ENCODE results near the gene ARID1B. TPM values are rescaled to one million over a fixed set of nuclear protein-coding genes. Genes with fewer than 3 reads are reported as not detected.

The ARID1B gene
- total RNA-seq, 1 experiment from 2014 or later, result 42.8 TPM

- Histone ChIP-seq H3K27me3 (ENCODE audit: insufficient read depth, low read depth) (no peaks in the 10 kb centered on the region), H4K20me1 (ENCODE audit: insufficient read depth) (no peaks in the 10 kb centered on the region), H3K79me2 (ENCODE audit: low read depth) (no peaks in the 10 kb centered on the region), H3F3A (ENCODE audit: insufficient read depth, low read depth) (no peaks in the 10 kb centered on the region), H3K36me3 (ENCODE audit: low read depth) (0 out of 2 replicates have a peak, but pooled peaks cover 3% of the 10 kb centered on the region), H3K4me2 (no peak overlapping the region), H3K27ac (no peak overlapping the region), H3K9me3 (ENCODE audit: insufficient read depth, low read depth) (no peaks in the 10 kb centered on the region), H3K9me2 (ENCODE audit: insufficient read depth) (no peaks in the 10 kb centered on the region), H3K4me1 (replicated peaks; ENCODE audit: insufficient read depth) (no peaks in the 10 kb centered on the region), H3K4me3 (no peak overlapping the region), H2AFZ (no peak overlapping the region)
- intact Hi-C loops (cut with micrococcal nuclease; ENCODE audit: unreplicated experiment), result no loop called here
- DNase-seq, result no peak
- TF ChIP-seq EZH2 (IDR thresholded peaks at IDR 0.05; ENCODE audit: low read depth) (no peak), CTCF (conservative IDR thresholded peaks at IDR 0.05) (no peak)
- CTCF ChIA-PET, result no interaction called here
- no TSS peak for BruUV-seq (replicated peaks)
- POLR2A ChIA-PET (ENCODE audit: unreplicated experiment), result no interaction called here
These were observed 340.4 kb downstream of the ARID1B start for GRCh38 chr6:157117431-157118095.

- Histone ChIP-seq H3K9me2 (ENCODE audit: insufficient read depth) (no peaks in the 10 kb centered on the region), H4K20me1 (ENCODE audit: insufficient read depth) (no peaks in the 10 kb centered on the region), H3K4me2 (no peak overlapping the region), H2AFZ (no peak overlapping the region), H3K9me3 (ENCODE audit: insufficient read depth, low read depth) (no peaks in the 10 kb centered on the region), H3F3A (ENCODE audit: insufficient read depth, low read depth) (no peaks in the 10 kb centered on the region), H3K27ac (no peak overlapping the region), H3K79me2 (ENCODE audit: low read depth) (no peaks in the 10 kb centered on the region), H3K27me3 (ENCODE audit: insufficient read depth, low read depth) (no peaks in the 10 kb centered on the region), H3K4me3 (no peak overlapping the region), H3K36me3 (ENCODE audit: low read depth) (no peaks in the 10 kb centered on the region), H3K4me1 (replicated peaks; ENCODE audit: insufficient read depth) (no peaks in the 10 kb centered on the region)
- POLR2A ChIA-PET (ENCODE audit: unreplicated experiment), result no interaction called here
- DNase-seq, result no peak
- intact Hi-C loops (cut with micrococcal nuclease; ENCODE audit: unreplicated experiment), result no loop called here
- TF ChIP-seq CTCF (conservative IDR thresholded peaks at IDR 0.05) (no peak), EZH2 (IDR thresholded peaks at IDR 0.05; ENCODE audit: low read depth) (no peak)
- CTCF ChIA-PET, result interaction anchor here (0.6 kb wide), 1 partner anchor 74 kb away, joined by 4 read pairs; no protein-coding TSS in a partner anchor
- BruUV-seq (replicated peaks), result no TSS peak
These were observed 342.4 kb downstream of the ARID1B start for GRCh38 chr6:157119502-157120027.

GRCh38 chr6:157120534-157121232 lies 343.5 kb downstream of the ARID1B start:
- Histone ChIP-seq H3K27ac (no peak overlapping the region), H3K9me3 (ENCODE audit: insufficient read depth, low read depth) (no peaks in the 10 kb centered on the region), H4K20me1 (ENCODE audit: insufficient read depth) (no peaks in the 10 kb centered on the region), H3K4me1 (replicated peaks; ENCODE audit: insufficient read depth) (peaks cover 3% of the 10 kb centered on the region), H2AFZ (no peak overlapping the region), H3K4me2 (no peak overlapping the region), H3K9me2 (ENCODE audit: insufficient read depth) (no peaks in the 10 kb centered on the region), H3K36me3 (ENCODE audit: low read depth) (no peaks in the 10 kb centered on the region), H3K79me2 (ENCODE audit: low read depth) (no peaks in the 10 kb centered on the region), H3K27me3 (ENCODE audit: insufficient read depth, low read depth) (no peaks in the 10 kb centered on the region), H3K4me3 (no peak overlapping the region), H3F3A (ENCODE audit: insufficient read depth, low read depth) (no peaks in the 10 kb centered on the region)
- intact Hi-C loops (cut with micrococcal nuclease; ENCODE audit: unreplicated experiment), result no loop called here
- ChIA-PET CTCF (interaction anchor here (0.6 kb wide), 1 partner anchor 125 kb away, joined by 4 read pairs; no protein-coding TSS in a partner anchor), POLR2A (ENCODE audit: unreplicated experiment) (no interaction called here)
- no TSS peak for BruUV-seq (replicated peaks)
- TF ChIP-seq CTCF (conservative IDR thresholded peaks at IDR 0.05), result no peak
- no peak for TF ChIP-seq EZH2 (IDR thresholded peaks at IDR 0.05; ENCODE audit: low read depth)
- no peak for DNase-seq

All from PC-9 (cell line).